HEK293 (cell line): ENCODE data around the gene CRNKL1.

ENCODE experiments used
- GFI1B ChIP-seq: fragments of 450-650 bp; formaldehyde crosslinking; IDR thresholded peaks from 2 replicates; pipeline ENCODE4 v1.5.1; 2016; ENCODE audit warnings: missing biosample characterization, missing genetic modification characterization
- GLIS2 ChIP-seq: fragments of 450-650 bp; formaldehyde crosslinking; IDR thresholded peaks from 2 replicates; pipeline ENCODE4 v1.5.1; 2016; ENCODE audit warnings: missing biosample characterization, missing genetic modification characterization
- HOXA7 ChIP-seq: sonication (generic); formaldehyde crosslinking; IDR thresholded peaks from 2 replicates; pipeline ENCODE4 v1.8.1; 2022; ENCODE audit warnings: missing genetic modification reagents, borderline replicate concordance
- PRDM2 ChIP-seq: fragments of 450-650 bp; formaldehyde crosslinking; IDR thresholded peaks from 2 replicates; pipeline ENCODE4 v1.5.1; 2016; ENCODE audit warnings: missing biosample characterization, missing genetic modification characterization, borderline replicate concordance
- ZBTB11 ChIP-seq: fragments of 450-650 bp; formaldehyde crosslinking; conservative IDR thresholded peaks from 2 replicates; pipeline ENCODE4 v1.5.1; 2016; ENCODE audit warnings: low read depth, missing biosample characterization, missing genetic modification characterization
- ZBTB17 ChIP-seq: fragments of 450-650 bp; formaldehyde crosslinking; IDR thresholded peaks from 2 replicates; pipeline ENCODE4 v1.5.1; 2016; ENCODE audit warnings: missing biosample characterization, missing genetic modification characterization
- ZNF140 ChIP-seq: fragments of 450-650 bp; formaldehyde crosslinking; IDR thresholded peaks from 2 replicates; pipeline ENCODE4 v1.5.1; 2016; ENCODE audit warnings: missing biosample characterization, missing genetic modification characterization
- ZNF18 ChIP-seq: fragments of 450-650 bp; formaldehyde crosslinking; IDR thresholded peaks from 2 replicates; pipeline ENCODE4 v1.5.1; 2016; ENCODE audit warnings: missing biosample characterization, missing genetic modification characterization
- ZNF26 ChIP-seq: fragments of 450-650 bp; formaldehyde crosslinking; IDR thresholded peaks from 2 replicates; pipeline ENCODE4 v1.5.1; 2016; ENCODE audit warnings: missing biosample characterization, missing genetic modification characterization
- ZNF324 ChIP-seq: fragments of 450-650 bp; formaldehyde crosslinking; IDR thresholded peaks from 2 replicates; pipeline ENCODE4 v1.5.1; 2016; ENCODE audit warnings: missing biosample characterization, missing genetic modification characterization
- ZNF580 ChIP-seq: fragments of 450-650 bp; formaldehyde crosslinking; IDR thresholded peaks from 2 replicates; pipeline ENCODE4 v1.5.1; 2016; ENCODE audit warnings: missing biosample characterization, missing genetic modification characterization
- ZNF791 ChIP-seq: fragments of 450-650 bp; formaldehyde crosslinking; IDR thresholded peaks from 2 replicates; pipeline ENCODE4 v1.5.1; 2016; ENCODE audit warnings: missing biosample characterization, missing genetic modification characterization
- ZSCAN16 ChIP-seq: fragments of 450-650 bp; formaldehyde crosslinking; IDR thresholded peaks from 2 replicates; pipeline ENCODE4 v1.5.1; 2016; ENCODE audit warnings: missing biosample characterization, missing genetic modification characterization
- ZSCAN4 ChIP-seq: fragments of 450-650 bp; formaldehyde crosslinking; IDR thresholded peaks from 2 replicates; pipeline ENCODE4 v1.5.1; 2017; ENCODE audit warnings: missing biosample characterization, missing genetic modification characterization
- ZXDB ChIP-seq: fragments of 450-650 bp; formaldehyde crosslinking; IDR thresholded peaks from 2 replicates; pipeline ENCODE4 v1.5.1; 2016; ENCODE audit warnings: missing biosample characterization, missing genetic modification characterization
- TF ChIP-seq, protein P1 (sequence below): fragments of 450-650 bp; formaldehyde crosslinking; IDR thresholded peaks from 2 replicates; pipeline ENCODE4 v1.5.1; 2016; ENCODE audit warnings: missing biosample characterization, missing genetic modification characterization, low read depth
- TF ChIP-seq, protein P2 (sequence below): fragments of 450-650 bp; formaldehyde crosslinking; IDR thresholded peaks from 2 replicates; pipeline ENCODE4 v1.5.1; 2016; ENCODE audit warnings: missing biosample characterization, missing genetic modification characterization
- TF ChIP-seq, protein P3 (sequence below): fragments of 450-650 bp; IDR thresholded peaks from 2 replicates; pipeline ENCODE4 v1.5.1; 2018; ENCODE audit warnings: missing biosample characterization, missing genetic modification characterization

Gene CRNKL1

GRCh38 chr20:20002101-20002998 is 49.9 kb downstream of the CRNKL1 start (continued):
- TF ChIP-seq PRDM2 (tag by site-specific recombination) (no peak), ZSCAN16 (no peak), HOXA7 (CRISPR knock-in tag) (no peak), ZXDB (tag by site-specific recombination) (no peak), ZNF324 (no peak), ZNF580 (tag by site-specific recombination) (no peak), ZSCAN4 (tag by site-specific recombination) (no peak), ZBTB11 (no peak), ZNF140 (tag by site-specific recombination) (no peak), ZBTB17 (tag by site-specific recombination) (0 out of 2 replicates have a peak, but pooled peaks have one; percentile 23), ZNF26 (tag by site-specific recombination) (no peak), ZNF791 (no peak), GLIS2 (tag by site-specific recombination) (0 out of 2 replicates have a peak, but pooled peaks have one; percentile 15), ZNF18 (no peak), GFI1B (no peak)
- TF ChIP-seq, protein P1, sequence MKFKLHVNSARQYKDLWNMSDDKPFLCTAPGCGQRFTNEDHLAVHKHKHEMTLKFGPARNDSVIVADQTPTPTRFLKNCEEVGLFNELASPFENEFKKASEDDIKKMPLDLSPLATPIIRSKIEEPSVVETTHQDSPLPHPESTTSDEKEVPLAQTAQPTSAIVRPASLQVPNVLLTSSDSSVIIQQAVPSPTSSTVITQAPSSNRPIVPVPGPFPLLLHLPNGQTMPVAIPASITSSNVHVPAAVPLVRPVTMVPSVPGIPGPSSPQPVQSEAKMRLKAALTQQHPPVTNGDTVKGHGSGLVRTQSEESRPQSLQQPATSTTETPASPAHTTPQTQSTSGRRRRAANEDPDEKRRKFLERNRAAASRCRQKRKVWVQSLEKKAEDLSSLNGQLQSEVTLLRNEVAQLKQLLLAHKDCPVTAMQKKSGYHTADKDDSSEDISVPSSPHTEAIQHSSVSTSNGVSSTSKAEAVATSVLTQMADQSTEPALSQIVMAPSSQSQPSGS (tag by site-specific recombination): no peak
- TF ChIP-seq, protein P2, sequence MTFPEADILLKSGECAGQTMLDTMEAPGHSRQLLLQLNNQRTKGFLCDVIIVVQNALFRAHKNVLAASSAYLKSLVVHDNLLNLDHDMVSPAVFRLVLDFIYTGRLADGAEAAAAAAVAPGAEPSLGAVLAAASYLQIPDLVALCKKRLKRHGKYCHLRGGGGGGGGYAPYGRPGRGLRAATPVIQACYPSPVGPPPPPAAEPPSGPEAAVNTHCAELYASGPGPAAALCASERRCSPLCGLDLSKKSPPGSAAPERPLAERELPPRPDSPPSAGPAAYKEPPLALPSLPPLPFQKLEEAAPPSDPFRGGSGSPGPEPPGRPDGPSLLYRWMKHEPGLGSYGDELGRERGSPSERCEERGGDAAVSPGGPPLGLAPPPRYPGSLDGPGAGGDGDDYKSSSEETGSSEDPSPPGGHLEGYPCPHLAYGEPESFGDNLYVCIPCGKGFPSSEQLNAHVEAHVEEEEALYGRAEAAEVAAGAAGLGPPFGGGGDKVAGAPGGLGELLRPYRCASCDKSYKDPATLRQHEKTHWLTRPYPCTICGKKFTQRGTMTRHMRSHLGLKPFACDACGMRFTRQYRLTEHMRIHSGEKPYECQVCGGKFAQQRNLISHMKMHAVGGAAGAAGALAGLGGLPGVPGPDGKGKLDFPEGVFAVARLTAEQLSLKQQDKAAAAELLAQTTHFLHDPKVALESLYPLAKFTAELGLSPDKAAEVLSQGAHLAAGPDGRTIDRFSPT (tag by site-specific recombination): no peak
- TF ChIP-seq, protein P3, sequence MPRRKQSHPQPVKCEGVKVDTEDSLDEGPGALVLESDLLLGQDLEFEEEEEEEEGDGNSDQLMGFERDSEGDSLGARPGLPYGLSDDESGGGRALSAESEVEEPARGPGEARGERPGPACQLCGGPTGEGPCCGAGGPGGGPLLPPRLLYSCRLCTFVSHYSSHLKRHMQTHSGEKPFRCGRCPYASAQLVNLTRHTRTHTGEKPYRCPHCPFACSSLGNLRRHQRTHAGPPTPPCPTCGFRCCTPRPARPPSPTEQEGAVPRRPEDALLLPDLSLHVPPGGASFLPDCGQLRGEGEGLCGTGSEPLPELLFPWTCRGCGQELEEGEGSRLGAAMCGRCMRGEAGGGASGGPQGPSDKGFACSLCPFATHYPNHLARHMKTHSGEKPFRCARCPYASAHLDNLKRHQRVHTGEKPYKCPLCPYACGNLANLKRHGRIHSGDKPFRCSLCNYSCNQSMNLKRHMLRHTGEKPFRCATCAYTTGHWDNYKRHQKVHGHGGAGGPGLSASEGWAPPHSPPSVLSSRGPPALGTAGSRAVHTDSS: no peak
